Stimulated activated CD4-positive, alpha-beta T cell treated with anti-CD3 and anti-CD28 coated beads, Interleukin-12 subunit alpha, Interleukin-12 subunit beta, amount 100 ng/mL, for 4 hours (primary cell): ENCODE measurements around the gene PRPH.
A peak's percentile ranks its signal among the peaks of the same experiment; 100 is the strongest.
"Not testable (repeated sequence)": the region's sequence is repeated elsewhere in the genome, so short reads cannot be mapped to it uniquely, and the experiment has no call there.

ENCODE experiments used
- DNase-seq: peaks from one replicate; pipeline ENCODE4 v3.0.0-alpha.2; 2020

PRPH gene

GRCh38 chr12:49304161-49304560 is 9.2 kb downstream of the PRPH start:
- DNase-seq: no peak

GRCh38 chr12:49305762-49306510 is 11.0 kb downstream of the PRPH start:
- no peak for DNase-seq

- DNase-seq: no peak
Measured at GRCh38 chr12:49309386-49309785, 14.4 kb downstream of the PRPH start.

- not testable (repeated sequence) for DNase-seq
Measured at GRCh38 chr12:49310451-49311000, 15.6 kb downstream of the PRPH start.

- no peak for DNase-seq
Measured at GRCh38 chr12:49314811-49315210, 19.9 kb downstream of the PRPH start.

- not testable (repeated sequence) for DNase-seq
Measured at GRCh38 chr12:49317118-49317517, 22.2 kb downstream of the PRPH start.

GRCh38 chr12:49320411-49321103 is 25.6 kb downstream of the PRPH start:
- not testable (repeated sequence) for DNase-seq

GRCh38 chr12:49322367-49322707 is 27.4 kb downstream of the PRPH start:
- no peak for DNase-seq

- DNase-seq: peak; percentile 93
Measured at GRCh38 chr12:49322708-49323523, 28.0 kb downstream of the PRPH start, which contains the start of gene TROAP. Gene TROAP, plus strand, starts transcription at chr12:49323255. Its CDS starts 354 bp downstream, at chr12:49323609.

- no peak for DNase-seq
Measured at GRCh38 chr12:49323524-49324097, 28.7 kb downstream of the PRPH start.

GRCh38 chr12:49325606-49326005 is 30.7 kb downstream of the PRPH start:
- DNase-seq: no peak

GRCh38 chr12:49327368-49327767 is 32.4 kb downstream of the PRPH start:
- no peak for DNase-seq

GRCh38 chr12:49327887-49328286 is 32.9 kb downstream of the PRPH start:
- no peak for DNase-seq

GRCh38 chr12:49328816-49329215 is 33.9 kb downstream of the PRPH start:
- DNase-seq: no peak

GRCh38 chr12:49330032-49330619 is 35.2 kb downstream of the PRPH start:
- no peak for DNase-seq

- DNase-seq: no peak
Measured at GRCh38 chr12:49330631-49331379, 35.9 kb downstream of the PRPH start.

- DNase-seq: no peak
Measured at GRCh38 chr12:49331380-49332222, 36.7 kb downstream of the PRPH start.

- no peak for DNase-seq
Measured at GRCh38 chr12:49332441-49332861, 37.5 kb downstream of the PRPH start.

GRCh38 chr12:49332891-49333371 is 38.0 kb downstream of the PRPH start:
- no peak for DNase-seq

- DNase-seq: not testable (repeated sequence)
Measured at GRCh38 chr12:49333778-49334177, 38.8 kb downstream of the PRPH start.

GRCh38 chr12:49334226-49334625 is 39.3 kb downstream of the PRPH start:
- no peak for DNase-seq
